Activated gamma-delta T cell treated with Interleukin-2 at 50 U/mL for 16 hours (primary cell): Measurements from ENCODE around the gene PDZD2.

Source experiments
- DNase-seq: peaks from one replicate; pipeline ENCODE4 v3.0.0-alpha.2; 2020

The PDZD2 gene

GRCh38 chr5:31888564-31888963 lies 249.6 kb downstream of the PDZD2 start:
- no peak for DNase-seq

DNA sequence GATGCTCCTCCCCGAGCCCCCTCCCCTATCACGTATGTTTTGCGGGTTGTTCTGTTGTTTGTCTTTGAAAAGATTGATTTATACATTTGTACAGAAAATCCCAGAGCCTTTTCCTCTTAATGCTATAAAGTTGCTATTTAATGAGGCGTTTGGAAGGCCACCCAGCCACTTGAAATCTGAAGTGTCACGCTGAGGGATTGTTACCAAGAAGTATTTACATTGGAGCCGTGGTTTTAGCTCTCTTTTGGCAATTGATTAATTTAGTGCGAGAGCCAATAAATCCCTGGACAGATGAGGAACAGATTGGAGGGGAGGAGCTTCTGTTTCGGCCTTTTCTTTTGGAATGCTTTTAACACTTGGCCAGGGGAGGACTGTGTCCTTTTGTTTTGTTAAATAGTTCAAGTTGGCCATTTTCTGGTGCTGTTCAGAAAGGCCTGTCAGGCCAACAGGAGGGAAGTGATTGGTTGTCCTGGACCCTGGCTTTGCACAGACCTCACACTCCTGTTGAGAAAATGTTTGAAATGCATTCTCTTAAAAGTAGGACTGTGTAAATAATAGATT lies 250.2 kb downstream of the PDZD2 start:
- no peak for DNase-seq

- DNase-seq = no peak
Observed at GRCh38 chr5:31890046-31890445, 251.1 kb downstream of the PDZD2 start.

GRCh38 chr5:31894141-31894540 lies 255.2 kb downstream of the PDZD2 start:
- no peak for DNase-seq

DNA sequence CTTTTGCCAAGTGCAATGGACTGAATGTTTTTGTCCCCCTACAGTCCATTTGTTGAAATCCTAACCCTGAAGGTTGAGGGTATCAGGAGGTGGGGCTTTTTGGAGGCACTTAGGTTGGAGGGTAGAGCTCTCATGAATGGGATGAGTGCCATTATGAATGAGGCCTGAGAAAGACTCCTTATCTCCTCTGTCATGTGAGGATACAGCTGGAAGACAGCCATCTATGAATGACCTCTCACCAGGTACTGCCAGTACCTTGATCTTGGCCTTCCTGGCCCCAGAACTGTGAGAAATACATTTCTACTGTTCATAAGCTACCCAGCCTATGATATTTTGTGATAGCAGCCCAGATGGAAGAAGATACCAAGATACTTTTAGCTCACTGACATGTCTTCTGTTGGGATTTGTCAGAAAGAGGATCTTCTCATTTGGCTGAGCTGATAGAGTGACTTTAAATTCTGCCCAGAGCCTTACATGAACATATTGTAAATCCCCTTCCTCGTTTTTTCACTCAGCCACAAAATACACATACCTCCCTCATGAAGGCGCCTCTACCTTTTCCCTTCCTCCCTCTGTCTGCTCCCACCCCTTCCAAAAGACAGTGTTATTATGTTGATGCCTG lies 256.4 kb downstream of the PDZD2 start:
- no peak for DNase-seq

DNA sequence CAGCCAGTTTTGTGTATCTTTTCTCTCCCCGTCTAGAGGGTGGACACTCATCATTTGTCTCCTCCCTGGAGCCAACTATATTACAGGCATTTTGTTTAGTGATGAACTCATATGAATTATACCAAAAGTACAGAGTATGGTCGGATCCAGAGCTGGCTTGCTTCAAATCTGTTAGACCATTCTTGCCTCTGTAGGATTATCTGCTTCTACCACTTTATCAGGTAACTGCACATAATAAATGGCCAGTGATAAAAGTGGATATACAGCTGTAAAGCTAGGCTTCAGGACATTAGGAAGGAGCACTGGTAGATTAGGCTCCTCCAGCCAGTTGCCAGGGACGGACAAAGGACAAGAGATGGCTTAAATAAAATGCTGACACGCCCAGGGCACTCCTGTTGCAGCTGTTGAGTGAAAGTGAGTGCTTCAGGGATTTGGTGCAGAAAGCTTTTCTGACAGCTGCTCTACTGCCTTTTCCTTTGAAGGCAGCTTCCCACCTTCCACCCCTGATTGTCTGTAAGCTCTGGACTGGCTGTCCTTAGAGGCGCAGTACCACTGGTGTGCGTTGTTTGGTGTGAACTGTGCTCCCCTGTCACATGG lies 259.2 kb downstream of the PDZD2 start:
- DNase-seq = no peak

DNA sequence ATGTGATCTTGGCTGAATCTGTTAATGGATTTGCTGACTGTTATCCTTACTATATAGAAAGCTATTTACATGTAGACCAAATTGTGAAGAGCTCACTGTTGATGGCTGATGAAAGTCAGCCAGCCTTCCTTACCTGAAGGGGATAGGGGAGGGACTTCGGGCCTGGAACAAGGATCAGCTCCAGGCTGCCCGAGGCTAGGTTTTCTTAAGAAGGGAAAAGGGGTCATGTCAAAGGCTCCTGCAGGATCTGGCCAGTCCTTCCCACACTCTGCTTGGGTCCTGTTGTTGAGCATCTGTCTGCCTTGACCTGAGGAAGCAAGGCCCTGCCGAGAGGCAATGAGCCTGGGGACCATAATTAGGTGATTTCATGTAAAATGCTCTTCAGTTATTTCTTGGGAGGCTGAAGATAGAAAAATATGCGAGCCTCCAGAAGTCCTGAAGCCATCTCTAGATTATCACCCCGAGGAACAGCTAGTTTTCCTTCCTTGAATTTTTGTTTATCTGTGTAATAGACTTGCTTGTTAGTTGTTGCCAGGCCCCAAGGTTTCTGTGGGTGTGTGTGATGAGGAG lies 261.4 kb downstream of the PDZD2 start:
- DNase-seq = no peak

GRCh38 chr5:31901807-31902530 lies 263.0 kb downstream of the PDZD2 start:
- no peak for DNase-seq

DNA sequence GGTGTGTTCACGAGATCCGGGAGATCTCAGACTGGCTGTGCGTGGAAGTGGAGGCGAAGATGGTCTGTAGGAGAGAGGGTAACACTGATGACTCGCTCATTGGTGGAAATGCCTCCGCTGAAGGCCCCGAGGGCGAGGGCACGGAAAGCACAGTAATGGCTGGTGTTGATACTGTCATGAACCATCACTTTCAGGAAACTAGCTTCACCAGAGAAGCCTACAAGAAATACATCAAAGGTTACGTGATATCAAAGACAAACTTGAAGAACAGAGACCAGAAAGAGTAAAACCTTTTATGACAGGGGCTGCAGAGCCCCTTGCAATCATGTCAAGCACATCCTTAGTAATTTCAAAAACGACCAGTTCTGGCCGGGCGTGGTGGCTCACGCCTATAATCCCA lies 269.5 kb downstream of the PDZD2 start:
- no peak for DNase-seq

DNA sequence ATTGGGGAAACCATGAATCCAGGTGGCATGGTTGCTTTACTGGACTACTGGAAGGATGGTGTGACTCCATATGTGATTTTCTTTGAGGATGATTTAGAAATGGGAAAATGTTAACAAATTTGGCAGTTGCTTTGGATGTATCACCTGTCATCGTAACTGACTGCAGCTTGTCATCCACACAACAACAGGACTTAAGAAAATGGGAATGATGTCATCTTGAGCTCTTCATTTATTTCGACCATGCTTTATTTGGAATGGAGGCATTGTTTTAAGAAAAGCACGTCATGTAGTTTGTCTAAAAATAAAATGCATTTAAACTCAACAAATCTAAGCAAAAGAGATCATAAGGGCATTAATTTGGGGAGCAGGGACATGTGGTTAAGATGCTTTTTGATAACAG lies 270.1 kb downstream of the PDZD2 start:
- DNase-seq = no peak

DNA sequence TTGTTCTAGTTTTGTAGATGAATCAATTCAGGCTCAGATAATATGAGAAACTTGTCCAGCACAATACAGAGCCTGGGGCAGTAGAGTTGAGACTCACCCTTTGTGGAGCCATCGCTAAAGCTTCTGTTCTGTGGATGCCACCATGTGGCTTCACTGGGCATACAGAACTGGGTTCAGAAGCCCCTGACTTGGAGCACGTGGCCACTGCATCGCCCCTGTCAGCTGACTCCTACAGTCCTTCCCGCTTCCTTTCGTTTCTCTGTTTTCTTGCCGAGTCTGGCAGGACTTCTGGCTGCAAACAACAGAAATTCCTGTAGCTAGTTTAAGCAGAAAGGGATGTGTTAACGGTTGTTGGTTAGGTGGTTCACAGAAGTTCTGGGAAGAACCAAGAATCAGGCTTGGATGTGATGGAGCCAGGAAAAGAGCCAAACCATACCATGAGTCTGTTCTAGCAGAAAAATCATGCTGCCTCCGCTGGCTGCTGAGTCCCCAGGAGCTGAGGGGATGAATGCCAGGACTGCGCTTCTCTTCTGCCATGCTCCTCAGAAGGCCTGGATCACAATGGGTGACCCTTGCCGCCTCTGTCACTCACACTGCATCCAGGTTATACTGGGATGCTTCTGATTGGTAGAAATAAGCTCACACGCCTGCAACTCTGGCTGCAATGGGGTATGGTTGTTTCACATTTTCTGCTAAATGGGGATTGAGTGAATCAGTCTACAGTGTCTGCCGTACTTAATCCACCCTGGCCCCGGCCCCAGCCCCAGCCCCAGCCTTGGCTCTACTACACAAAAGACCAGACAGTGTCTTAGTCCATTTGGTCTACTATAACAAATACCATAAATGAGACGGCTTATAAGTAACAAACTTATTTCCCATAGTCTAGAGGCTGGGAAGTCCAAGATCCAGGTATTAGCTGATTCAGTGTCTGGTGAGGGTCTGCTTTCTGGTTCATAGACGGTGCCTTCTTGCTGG lies 272.6 kb downstream of the PDZD2 start:
- no peak for DNase-seq

DNA sequence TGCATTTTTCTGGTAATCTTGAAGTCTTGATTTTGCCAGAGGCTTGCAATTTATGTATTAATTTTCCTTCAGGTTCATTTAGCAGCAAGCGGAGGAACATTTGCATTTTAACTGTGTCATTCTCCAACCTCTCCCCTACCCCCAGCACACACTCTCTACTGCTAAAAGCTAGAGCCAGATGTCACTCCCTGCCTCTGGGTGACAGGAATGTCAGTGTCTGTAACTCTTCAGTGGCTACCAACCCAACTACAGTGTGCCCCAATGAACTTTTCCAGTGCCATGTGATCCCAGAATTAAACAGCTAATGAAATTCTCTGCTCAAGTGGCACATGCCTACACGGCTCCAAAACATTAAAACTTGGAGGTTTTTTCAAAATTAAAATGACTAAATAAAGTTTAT lies 274.9 kb downstream of the PDZD2 start:
- no peak for DNase-seq

GRCh38 chr5:31916327-31916726 lies 277.4 kb downstream of the PDZD2 start:
- no peak for DNase-seq

GRCh38 chr5:31918739-31919138 lies 279.8 kb downstream of the PDZD2 start:
- DNase-seq = no peak

- no peak for DNase-seq
Observed at GRCh38 chr5:31921852-31922305, 282.9 kb downstream of the PDZD2 start.

GRCh38 chr5:31924005-31924404 lies 285.1 kb downstream of the PDZD2 start:
- DNase-seq = no peak

GRCh38 chr5:31931874-31932273 lies 292.9 kb downstream of the PDZD2 start:
- no peak for DNase-seq

- no peak for DNase-seq
Observed at GRCh38 chr5:31934156-31934555, 295.2 kb downstream of the PDZD2 start.

- no peak for DNase-seq
Observed at GRCh38 chr5:31935496-31936369, 296.8 kb downstream of the PDZD2 start.

GRCh38 chr5:31936683-31937082 lies 297.8 kb downstream of the PDZD2 start:
- DNase-seq = no peak

DNA sequence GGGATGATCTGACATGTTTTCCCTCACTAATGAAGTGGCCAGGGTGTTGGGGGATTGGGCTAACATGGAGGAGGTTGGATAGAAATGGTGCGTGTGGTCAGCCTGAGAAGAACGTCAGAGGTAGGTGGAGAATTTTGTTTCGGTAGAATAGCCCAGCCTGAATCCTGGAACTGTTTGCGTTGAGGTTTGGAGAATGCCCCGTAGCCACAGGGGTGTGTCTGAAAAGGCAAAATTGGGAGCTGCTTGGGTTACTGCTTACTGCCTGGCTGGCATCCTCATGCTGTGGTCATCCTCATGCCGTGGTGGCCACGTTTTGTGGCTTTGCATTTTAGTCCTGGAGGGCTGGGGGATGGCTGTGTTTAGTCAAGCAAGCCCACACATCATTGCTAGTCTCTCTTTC lies 298.3 kb downstream of the PDZD2 start:
- no peak for DNase-seq
